Fibroblast of skin of right biceps (primary cell): Measurements from ENCODE around the gene SHANK3.

Source experiments
- DNase-seq: peaks from one replicate; pipeline ENCODE4 v3.0.0-alpha.2; 2013

Gene SHANK3

DNA sequence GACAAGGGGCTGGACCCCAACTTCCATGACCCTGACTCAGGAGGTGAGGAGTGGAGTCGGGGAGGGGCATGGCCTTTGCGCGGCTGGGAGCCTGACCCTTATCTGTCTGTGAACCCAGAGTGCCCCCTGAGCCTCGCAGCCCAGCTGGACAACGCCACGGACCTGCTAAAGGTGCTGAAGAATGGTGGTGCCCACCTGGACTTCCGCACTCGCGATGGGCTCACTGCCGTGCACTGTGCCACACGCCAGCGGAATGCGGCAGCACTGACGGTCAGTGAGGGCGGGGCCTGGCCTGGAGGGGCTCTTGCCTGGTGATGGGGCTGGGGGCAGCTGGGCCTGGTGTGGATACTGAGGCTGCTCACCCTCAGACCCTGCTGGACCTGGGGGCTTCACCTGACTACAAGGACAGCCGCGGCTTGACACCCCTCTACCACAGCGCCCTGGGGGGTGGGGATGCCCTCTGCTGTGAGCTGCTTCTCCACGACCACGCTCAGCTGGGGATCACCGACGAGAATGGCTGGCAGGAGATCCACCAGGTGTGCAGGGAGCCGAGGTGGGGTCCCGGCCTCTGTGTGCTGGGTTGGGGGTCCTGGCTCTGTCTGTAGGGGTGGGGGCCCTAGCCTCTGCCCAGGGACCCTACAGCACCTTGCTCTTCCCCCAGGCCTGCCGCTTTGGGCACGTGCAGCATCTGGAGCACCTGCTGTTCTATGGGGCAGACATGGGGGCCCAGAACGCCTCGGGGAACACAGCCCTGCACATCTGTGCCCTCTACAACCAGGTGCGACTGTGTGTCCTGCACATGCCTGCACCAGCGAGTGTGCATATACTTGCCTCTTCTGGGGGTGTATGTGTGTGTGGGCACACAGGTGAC lies 6.3 kb downstream of the SHANK3 start:
- DNase-seq, result no peak

DNA sequence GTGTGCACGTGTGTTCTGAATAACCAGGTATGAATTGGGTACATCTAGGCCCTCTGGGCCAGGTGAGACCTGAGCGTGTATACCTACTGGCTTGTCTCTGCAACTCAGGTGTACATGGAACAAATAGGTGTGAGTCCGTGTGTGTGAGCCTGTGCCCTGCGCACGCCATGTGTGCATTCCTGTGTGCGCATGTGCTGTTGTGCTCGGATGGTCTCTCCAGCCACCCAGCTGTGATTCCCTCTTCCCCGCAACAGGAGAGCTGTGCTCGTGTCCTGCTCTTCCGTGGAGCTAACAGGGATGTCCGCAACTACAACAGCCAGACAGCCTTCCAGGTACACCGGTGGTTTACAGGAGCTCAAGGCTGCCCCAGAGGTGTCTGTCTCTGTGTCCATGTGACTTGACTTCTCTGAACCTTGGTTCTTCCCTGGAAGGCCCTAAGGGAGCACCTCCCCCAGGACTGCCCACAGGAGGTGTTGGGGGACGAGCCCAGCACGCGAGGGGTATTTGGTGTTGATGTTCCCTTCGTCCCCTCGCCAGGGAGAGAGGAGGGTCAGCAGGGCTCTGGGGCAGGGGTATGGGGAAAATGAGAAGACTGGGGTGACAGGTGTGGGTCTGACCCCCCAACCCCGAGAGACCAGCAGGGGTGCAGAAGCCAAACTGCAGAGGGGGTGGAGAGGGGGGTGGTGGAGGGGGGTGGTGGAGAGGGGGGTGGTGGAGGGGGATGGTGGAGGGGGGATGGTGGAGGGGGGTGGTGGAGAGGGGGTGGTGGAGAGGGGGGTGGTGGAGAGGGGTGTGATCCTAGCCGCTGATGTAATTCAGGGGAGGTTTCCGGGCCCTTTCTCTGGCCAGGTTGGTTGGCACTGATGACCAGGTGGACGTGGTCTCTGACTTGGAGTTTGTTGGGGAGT lies 10.7 kb downstream of the SHANK3 start:
- DNase-seq, result no peak

DNA sequence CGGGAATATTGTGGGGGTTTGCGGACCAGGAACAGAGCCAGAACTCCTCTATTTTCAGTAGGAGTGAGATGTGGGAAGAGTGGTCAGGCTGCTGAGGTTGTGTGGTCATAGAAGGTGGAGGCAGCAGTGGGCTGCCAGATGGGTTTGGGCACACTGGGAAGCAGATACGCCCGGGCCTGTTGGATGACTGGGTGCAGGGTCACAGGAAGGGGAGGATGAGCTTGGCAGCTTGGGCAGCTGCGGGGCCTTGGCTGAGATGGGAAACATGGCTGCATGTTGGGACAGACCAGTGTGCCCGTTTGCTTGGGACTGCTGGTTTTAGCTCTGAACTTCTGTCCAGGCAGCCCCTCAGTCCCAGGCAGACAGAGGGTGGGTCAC lies 11.4 kb downstream of the SHANK3 start:
- DNase-seq, result no peak

DNA sequence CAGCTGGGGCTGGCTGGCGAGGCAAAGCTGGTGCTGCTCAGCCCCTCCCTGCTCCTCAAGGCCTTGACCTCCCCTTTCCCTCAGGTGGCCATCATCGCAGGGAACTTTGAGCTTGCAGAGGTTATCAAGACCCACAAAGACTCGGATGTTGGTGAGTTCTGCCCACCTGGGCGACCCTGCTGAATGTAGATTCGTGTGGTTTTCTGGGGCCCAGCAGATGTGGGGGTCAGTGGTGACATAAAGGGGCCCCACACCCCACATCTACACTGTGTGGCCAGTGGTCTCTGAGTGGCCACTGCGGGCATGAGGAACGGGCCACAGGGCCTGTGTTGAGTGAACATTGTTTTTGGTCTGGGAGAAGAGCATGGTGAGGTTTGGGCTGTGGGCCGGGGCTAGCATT lies 11.9 kb downstream of the SHANK3 start:
- no peak for DNase-seq

DNA sequence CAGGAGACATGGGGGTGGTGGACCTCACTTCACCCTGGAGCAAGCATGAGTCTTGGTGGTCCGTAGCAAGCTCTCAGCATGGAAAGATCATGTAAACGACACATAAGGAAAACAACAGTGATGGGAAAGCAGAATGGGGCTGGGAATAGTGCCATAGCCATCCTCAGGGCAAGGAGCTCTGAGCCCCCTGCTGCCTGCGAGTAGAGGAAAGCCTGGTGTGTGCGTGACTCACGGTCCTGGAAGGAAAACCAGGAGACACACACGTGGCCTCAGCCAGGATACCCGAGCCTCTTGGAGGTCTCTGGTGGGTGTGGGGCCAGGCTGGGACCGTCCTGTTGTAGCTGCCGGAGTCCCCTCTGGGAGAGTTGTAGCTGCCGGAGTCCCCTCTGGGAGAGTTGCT lies 12.4 kb downstream of the SHANK3 start:
- peak; percentile 68 for DNase-seq

DNA sequence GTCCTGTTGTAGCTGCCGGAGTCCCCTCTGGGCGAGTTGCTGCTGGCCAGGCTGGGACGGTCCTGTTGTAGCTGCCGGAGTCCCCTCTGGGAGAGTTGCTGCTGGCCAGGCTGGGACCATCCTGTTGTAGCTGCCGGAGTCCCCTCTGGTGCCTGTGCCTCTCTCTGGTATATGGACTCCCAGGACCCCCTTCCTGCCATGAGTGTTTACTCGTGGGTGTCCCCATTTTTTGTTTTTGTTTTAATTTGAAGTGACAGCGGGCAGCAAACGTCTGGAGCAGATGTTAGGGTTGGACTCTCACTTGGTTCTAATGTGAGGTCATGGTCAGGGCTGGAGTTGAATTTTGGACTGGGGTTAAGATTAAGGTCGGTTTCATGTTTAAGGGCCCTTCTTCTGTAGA lies 14.2 kb downstream of the SHANK3 start:
- no peak for DNase-seq

DNA sequence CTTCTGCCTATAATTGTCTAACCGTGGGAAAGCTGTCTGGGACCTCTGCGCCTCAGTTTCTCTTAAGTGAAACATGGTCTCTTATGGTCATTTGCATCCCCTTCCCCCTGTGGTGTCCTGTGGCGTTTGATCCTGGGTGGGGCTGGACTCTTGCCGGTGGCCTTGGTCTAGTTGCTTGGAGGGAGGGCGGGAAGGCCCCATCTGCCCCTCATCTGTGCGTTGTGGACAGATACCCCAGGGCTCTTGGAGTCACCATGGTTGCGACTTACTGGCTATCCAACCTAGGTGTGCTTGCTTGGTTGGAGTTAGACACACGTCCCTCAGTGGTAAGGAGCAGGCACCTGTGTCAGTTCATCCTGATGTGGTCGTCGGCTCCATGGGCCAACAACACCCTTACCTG lies 15.2 kb downstream of the SHANK3 start:
- DNase-seq, result no peak

DNA sequence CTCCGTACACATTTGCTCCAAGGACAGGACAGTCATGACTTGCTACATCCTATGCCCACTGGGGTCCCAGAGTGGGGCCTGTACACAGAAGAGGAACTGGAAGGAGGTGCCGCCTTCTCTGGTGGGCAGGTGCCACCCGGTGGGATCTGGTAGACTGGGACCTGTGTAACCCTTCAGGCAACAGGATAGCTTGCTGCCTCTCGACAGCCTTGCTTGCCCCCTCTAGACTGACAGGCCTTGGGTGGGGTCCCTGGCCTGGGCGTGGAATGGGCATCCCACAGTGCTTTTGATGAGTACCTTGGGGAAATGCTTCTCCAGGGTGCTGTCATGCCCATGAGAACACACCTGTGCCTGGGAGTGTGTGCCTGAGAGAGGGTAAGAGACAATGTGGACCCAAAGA lies 15.8 kb downstream of the SHANK3 start:
- no peak for DNase-seq

DNA sequence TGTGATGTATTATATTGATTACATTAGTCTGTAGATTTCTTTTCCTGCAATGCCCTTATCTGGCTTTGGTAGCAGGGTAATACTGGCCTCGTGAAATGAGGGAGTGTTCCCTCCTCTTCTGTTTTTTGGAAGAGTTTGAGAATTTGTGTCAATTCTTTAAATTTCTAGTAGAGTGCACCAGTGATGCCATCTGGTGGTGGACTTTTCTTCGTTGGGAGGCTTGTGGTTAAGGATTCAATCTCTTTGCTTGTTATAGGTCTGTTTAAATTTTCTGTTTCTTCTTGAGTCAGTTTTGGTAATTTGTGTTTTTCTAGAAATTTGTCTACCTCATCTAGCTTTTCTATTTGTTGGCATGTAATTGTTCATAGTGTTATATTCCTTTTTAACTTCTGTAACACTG lies 18.9 kb downstream of the SHANK3 start:
- DNase-seq, result no peak

DNA sequence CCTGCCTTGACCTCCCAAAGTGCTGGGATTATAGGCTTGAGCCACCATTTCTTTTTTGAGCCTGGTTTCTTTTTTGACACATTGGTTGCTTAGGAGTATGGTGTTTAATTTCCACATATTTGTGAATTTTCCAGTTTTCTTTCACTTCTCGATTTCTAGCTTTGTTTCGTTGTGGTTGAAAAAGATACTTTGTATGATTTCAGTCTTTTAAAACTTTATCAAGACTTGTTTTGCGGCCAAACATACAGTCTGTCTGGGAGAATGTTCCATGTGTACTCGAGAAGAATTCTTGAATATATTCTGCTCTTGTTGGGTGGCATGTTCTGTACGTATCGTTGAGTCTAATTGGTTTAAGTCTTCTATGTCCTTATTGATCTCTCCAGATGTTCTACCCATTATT lies 20.8 kb downstream of the SHANK3 start:
- no peak for DNase-seq

DNA sequence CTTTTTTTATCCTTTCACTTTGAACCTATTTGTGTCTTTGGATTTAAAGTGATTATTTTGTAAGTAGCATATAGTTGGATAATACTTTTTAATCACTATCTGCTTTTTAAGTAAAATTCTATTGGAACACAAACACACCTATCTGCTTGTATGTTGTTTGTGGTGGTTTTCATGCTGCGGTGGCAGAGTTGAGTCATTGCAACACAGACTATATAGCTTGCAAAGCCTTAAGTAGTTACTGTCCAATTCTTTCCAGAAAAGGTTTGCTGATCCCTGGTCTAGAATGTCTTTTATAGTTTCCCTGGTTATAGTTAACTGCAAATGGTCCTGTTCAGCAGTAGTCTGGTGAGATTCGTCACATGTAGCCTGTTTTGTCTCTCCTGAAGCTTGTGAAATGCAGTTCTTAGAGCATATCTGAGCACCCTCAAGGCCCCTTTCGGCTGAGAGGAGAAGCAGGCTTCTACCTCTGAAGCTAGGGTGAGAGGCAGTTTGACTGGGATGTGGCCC lies 21.5 kb downstream of the SHANK3 start:
- DNase-seq, result no peak

DNA sequence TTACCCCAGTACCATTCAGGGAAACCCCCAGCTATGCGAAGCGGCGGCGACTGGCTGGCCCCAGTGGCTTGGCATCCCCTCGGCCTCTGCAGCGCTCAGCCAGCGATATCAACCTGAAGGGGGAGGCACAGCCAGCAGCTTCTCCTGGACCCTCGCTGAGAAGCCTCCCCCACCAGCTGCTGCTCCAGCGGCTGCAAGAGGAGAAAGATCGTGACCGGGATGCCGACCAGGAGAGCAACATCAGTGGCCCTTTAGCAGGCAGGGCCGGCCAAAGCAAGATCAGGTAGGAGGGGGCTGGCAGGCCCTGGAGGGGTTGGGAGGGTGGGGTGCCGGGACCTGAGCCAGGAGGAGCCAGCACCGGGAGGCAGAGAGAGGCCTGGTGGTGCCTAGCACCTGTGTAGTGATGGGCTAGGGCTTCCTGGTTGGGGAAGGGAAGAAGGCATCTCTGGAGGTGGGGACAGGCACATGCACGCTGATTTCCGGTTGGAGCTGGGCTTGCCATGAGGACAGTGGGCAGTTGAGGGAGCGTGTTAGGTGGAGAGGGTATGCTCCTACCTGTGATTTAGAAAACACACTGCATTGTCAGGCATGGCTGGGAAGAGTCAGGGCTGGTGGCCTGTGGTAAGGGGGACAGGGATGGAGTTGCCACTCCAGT lies 22.3 kb downstream of the SHANK3 start:
- DNase-seq, result no peak

DNA sequence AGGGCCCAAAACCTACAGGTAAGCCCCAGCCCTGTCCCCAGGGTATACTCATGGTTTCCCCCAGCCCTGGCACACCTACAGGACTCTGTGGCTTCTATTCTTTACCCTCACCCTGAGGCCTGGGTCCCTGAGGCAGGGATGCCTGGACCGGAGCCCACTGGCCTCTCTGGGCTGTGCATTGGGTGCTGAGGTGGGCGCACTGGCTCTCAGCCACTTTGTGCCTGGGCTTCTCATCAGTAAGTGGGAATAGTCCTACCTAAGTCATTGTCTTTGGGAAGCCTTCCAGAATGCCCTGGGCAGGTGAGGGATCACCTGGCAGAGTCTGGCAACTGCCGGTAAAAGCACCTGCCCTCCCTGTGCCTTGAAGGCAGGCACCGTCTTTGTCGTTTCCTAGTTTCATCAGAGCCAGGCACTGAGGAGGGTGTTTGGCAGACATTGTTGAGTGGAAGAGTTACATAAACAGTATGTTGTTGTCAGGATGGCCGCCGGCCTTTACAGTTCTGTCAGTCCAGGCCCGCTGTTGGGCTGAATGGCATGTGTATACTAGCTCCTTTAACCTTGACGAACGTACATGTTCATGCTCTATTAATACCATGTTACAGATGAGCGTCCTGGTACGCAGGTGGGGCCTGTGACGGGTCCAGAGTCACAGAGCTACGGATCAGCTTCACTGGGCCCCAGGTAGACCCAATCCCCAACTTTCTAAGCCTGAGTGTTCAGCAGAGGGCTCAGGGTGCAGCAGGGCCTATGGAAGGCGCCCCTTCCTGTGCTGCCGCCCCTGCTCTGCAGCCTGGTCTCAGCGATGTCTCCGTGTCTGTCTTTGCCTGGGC lies 23.0 kb downstream of the SHANK3 start:
- DNase-seq, result no peak

DNA sequence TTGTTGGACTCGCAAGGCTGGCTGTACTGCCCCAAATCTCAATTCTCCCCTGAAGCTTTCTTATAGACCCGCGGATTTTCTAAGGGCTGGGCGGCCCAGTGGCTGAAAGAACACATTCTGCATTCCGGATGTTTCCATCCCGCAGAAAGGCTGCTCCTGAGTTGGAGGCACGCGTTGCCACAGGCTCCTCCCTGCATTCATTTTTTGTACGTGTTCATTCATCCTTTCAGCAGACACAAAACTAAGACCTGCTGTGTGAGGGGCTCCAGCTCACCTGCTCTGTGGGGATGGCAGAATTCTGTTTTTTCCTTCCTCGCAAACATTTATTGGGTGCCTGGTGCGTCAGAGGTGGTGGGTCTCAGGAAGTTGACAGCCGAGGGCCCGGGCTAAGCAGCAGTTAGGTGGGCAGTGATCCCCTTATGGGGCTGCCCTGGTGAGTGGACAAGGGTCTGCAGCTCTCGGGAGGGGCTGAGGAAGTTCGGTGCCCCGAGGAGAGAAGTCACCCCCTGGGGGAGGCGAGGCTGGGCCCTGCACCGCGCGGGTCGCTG lies 23.7 kb downstream of the SHANK3 start:
- DNase-seq, result no peak

DNA sequence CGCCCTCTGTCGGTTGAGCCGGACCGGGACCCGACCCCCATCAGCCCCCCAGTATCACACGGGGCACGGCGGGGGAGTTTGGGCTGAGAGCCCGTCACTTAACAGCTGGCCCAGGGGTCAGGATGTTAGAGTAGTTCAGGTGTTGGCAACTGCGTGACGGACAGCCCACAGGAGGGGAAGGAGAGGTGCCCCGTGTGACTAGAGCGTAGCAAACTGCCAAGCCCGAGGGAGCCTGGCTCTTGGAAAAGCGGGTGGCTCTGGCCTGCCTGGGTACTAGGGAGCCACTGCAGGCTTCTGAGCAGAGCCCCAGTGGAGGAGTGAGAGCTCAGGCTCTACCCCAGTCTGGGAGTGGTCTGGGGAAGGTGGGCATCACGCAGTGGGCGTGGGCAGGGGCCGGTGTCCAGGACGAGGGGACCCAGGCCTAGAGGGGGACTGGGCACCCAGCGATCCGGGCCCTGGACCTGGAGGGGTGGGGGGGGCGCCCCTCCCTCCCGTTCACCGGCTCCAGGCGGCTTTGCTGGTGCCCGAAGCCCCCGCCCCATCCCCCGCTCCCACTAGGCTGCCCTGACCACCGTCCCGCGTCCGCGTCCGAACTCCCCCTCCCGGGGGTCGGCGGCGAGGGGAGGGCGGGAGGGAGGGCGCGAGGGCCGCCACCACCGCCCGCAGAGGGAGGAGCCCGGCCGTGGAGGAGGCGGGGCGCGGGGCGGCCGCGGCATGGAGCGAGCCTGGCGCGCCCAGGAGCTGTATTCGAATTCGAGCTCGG lies 24.4 kb downstream of the SHANK3 start:
- peak; percentile 31 for DNase-seq

DNA sequence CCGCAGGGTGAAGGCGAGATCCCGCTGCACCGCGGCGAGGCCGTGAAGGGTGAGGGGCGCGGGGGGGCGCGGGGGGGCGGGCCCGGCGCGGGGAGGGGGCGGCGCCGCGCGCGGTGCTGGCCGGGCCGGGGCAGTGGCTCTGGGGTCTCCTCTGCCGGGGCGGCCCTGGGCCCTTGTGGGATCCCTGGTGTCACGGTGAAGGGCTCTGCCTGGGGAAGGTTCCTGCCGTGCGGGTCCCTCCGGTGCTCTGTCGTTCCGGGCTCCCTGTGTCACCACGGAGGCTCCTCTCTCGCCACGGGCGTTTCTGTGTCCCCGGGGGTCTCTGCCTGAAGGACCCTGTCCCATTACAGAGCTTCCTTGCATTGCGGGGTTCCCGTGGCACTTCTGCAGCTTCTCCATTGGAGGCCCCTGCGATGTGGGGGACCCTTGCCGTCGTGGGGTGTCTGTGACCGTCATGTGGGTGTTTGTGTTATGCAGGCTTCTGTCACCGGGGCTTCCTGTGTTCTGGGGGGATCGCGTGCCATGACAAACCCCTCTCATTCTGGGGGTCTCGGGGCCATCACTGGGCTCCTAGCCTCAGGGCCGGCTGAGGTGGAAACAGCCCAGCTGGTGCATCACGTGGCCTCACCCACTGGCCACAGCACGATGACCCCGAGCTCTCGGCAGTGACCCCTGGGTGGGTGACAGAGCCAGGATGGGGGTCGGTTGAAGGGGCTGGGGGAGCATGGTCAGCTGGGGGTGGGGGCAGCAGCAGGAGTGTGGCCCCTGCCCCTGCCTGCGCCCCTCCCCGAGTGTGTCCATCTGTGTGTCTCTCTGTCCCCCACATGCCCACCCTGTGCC lies 25.3 kb downstream of the SHANK3 start:
- no peak for DNase-seq

DNA sequence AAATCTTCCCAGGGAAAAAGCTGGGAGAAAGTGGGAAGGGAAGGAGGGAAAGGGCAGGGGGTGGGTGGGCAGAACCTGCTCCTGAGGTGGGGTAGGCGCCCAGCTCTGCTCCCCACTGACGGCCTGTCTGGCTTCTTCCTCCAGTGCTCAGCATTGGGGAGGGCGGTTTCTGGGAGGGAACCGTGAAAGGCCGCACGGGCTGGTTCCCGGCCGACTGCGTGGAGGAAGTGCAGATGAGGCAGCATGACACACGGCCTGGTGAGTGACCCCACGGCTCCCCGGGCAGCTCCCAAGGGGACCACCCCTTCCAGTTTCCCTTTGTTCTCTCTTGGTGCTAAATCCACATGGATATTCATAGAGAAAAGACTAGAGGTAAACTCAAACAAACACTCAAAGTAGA lies 25.9 kb downstream of the SHANK3 start:
- no peak for DNase-seq

DNA sequence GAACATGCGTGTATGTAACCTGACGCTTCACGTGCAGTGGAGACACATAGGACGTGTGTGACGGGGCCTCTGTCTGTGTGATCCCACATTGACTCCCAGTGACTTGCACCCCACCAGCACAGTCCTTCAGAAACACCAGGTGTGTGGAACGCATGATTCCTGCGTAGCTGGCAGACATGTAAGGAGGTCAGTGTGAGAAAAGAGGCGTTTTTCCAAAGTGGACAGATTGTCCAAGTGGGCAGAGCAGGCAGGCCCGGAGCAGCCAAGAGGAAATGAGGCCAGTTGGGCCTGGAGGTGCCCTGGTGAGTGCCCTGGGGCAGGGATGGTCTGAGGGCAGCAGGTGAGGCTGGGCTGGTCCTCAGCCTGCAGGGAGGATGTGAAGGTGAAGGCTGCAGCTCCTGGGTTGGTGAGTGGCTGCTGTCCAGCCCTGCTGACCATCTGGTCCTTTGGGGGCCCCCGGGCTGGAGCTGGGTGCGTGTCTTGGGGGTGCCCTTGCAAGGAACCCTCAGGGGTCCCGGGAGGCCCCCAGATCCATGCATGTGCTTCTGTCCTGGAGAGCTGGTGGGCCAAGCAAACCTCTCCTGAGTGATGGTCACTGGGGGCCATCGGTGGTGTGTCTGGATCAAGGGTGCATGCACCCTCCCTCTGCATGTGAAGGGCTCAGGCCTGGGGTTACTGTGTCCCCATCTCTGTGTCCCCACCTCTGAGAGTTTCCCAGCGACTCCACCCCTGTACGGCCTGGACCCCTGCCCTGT lies 26.6 kb downstream of the SHANK3 start:
- no peak for DNase-seq

DNA sequence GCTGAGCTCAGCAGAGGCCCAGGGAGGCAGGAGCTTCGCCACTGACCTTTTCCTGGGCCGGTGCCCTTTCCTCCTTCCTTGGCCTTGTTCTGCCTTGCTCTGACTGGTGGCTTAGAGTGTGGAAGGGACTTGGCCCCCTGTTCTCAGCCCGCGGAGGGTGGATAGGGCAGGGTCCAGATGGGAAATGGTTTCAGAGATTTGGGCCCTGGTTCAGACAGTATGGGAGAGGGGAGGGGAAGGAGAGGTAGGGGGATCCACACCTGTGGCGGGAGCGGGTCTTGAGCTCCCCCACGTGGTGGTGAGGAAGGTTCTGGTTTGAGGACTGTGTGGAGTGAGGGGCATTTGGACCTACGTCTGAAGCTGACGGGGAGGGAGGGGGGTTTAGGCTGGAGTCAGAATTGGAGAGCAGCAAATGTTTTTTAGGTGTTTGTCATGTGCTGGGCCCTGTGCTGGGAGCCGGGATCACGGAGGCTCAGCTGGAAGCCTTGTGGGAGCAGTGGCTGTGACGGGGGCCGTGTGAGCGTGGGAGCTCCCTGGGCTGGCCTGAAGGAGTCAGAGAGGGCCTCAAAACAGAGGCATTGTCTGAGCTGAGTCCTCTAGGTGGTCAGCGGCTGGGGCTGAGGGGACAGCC lies 27.2 kb downstream of the SHANK3 start:
- no peak for DNase-seq
